ENCODE data around the gene GP1BA. TPM values are rescaled to one million over a fixed set of nuclear protein-coding genes. Genes with fewer than 3 reads are reported as not detected.
A peak's percentile ranks its signal among the peaks of the same experiment; 100 is the strongest.

GP1BA gene
- total RNA-seq, 1 experiment from 2014 or later: not detected

DNA sequence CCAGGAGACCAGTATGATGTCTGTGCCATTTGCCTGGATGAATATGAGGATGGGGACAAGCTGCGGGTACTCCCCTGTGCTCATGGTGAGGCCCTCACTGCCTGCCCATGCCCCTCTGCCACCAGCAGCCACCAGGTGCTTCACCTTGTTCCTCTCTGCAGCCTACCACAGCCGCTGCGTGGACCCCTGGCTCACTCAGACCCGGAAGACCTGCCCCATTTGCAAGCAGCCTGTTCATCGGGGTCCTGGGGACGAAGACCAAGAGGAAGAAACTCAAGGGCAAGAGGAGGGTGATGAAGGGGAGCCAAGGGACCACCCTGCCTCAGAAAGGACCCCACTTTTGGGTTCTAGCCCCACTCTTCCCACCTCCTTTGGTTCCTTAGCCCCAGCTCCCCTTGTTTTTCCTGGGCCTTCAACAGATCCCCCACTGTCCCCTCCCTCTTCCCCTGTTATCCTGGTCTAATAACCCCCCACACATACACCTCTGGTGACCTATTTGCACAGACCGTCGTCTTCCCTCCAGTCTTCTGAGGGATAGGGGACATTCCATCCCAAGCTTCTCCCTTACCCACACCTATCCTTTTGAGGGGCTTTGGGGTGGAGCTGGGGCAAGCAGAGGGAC lies 12.6 kb downstream of the GP1BA start:
- Histone ChIP-seq H3K4me1 (replicated peaks; ENCODE audit: insufficient read depth) (peaks cover 32% of the 10 kb centered on the region), H2AFZ (no peak overlapping the region), H3F3A (ENCODE audit: insufficient read depth, low read depth) (peaks cover 88% of the 10 kb centered on the region), H3K9me3 (ENCODE audit: insufficient read depth, low read depth) (no peaks in the 10 kb centered on the region), H4K20me1 (ENCODE audit: insufficient read depth) (peaks cover 39% of the 10 kb centered on the region), H3K4me2 (peak overlapping the region; percentile 84; the same call in 1 of the 2 replicates), H3K27me3 (ENCODE audit: insufficient read depth, low read depth) (no peaks in the 10 kb centered on the region), H3K4me3 (no peak overlapping the region), H3K27ac (peak overlapping the region; percentile 99), H3K36me3 (ENCODE audit: low read depth) (peaks cover 34% of the 10 kb centered on the region), H3K79me2 (ENCODE audit: low read depth) (peaks cover 78% of the 10 kb centered on the region), H3K9me2 (ENCODE audit: insufficient read depth) (no peaks in the 10 kb centered on the region)
- DNase-seq: no peak
- POLR2A ChIA-PET (ENCODE audit: unreplicated experiment): interaction anchor here (0.5 to 1.6 kb wide), 4 partner anchors 9 to 82 kb away, joined by 3 to 8 read pairs (median 5); partner anchors contain the start of gene SPAG7
- intact Hi-C loops (cut with micrococcal nuclease; ENCODE audit: unreplicated experiment): loop anchor here (1.0 to 10.0 kb wide), 2 partner anchors 23 to 110 kb away; partner anchors contain the start of genes MINK1 and SPAG7
- no TSS peak for BruUV-seq (replicated peaks)
- CTCF ChIA-PET: interaction anchor here (0.7 kb wide), 1 partner anchor 613 kb away, joined by 3 read pairs; no protein-coding TSS in a partner anchor
- TF ChIP-seq CTCF (conservative IDR thresholded peaks at IDR 0.05) (no peak), EZH2 (IDR thresholded peaks at IDR 0.05; ENCODE audit: low read depth) (no peak)

GRCh38 chr17:4945176-4945943 lies 13.3 kb downstream of the GP1BA start:
- H3K9me2 ChIP-seq (ENCODE audit: insufficient read depth): no peaks in the 10 kb centered on the region
- H3K4me1 ChIP-seq (replicated peaks; ENCODE audit: insufficient read depth): peaks cover 33% of the 10 kb centered on the region
- peaks cover 91% of the 10 kb centered on the region for H3F3A ChIP-seq (ENCODE audit: insufficient read depth, low read depth)
- H3K79me2 ChIP-seq (ENCODE audit: low read depth): peaks cover 78% of the 10 kb centered on the region
- H3K4me2 ChIP-seq: peak overlapping the region; percentile 84
- peak overlapping the region; percentile 99; the same call in 1 of the 2 replicates for H3K4me3 ChIP-seq
- ChIA-PET CTCF (interaction anchor here (0.7 kb wide), 2 partner anchors 305 to 613 kb away, joined by 3 read pairs; no protein-coding TSS in a partner anchor), POLR2A (ENCODE audit: unreplicated experiment) (interaction anchor here (0.5 to 1.6 kb wide), 4 partner anchors 8 to 82 kb away, joined by 3 to 8 read pairs (median 5); partner anchors contain the start of gene SPAG7)
- H3K9me3 ChIP-seq (ENCODE audit: insufficient read depth, low read depth): no peaks in the 10 kb centered on the region
- TF ChIP-seq EZH2 (IDR thresholded peaks at IDR 0.05; ENCODE audit: low read depth) (no peak), CTCF (conservative IDR thresholded peaks at IDR 0.05) (no peak)
- no TSS peak for BruUV-seq (replicated peaks)
- DNase-seq: peak; percentile 90 to 93
- intact Hi-C loops (cut with micrococcal nuclease; ENCODE audit: unreplicated experiment): loop anchor here (1.0 to 10.0 kb wide), 2 partner anchors 22 to 111 kb away; partner anchors contain the start of genes MINK1 and SPAG7
- no peaks in the 10 kb centered on the region for H3K27me3 ChIP-seq (ENCODE audit: insufficient read depth, low read depth)
- peak overlapping the region; percentile 99 for H3K27ac ChIP-seq
- H3K36me3 ChIP-seq (ENCODE audit: low read depth): peaks cover 34% of the 10 kb centered on the region
- H2AFZ ChIP-seq: no peak overlapping the region
- peaks cover 39% of the 10 kb centered on the region for H4K20me1 ChIP-seq (ENCODE audit: insufficient read depth)

DNA sequence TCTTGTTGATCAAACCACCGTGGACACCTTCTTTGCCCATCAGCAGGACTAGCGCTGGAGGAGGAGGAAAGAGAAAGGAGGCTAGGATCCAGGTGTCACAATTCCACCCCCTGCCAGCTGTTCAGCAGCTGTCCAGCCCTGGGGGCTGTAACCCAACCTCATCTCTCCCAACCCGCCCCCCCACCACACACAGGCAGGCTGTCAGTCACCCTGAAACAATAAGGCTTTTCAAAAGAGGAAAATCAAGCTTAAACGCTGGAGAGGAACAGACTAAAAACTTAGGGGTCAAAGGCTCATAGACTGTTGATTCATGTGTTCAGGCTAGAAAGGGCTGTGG lies 13.8 kb downstream of the GP1BA start:
- peaks cover 39% of the 10 kb centered on the region for H4K20me1 ChIP-seq (ENCODE audit: insufficient read depth)

More for the DNA sequence above, 13.8 kb downstream of the GP1BA start:
- H2AFZ ChIP-seq: no peak overlapping the region
- intact Hi-C loops (cut with micrococcal nuclease; ENCODE audit: unreplicated experiment): loop anchor here (1.0 to 10.0 kb wide), 2 partner anchors 21 to 111 kb away; partner anchors contain the start of genes MINK1 and SPAG7
- H3K4me2 ChIP-seq: peak overlapping the region; percentile 84
- no peaks in the 10 kb centered on the region for H3K27me3 ChIP-seq (ENCODE audit: insufficient read depth, low read depth)
- H3K79me2 ChIP-seq (ENCODE audit: low read depth): peaks cover 78% of the 10 kb centered on the region
- peak overlapping the region; percentile 99 for H3K4me3 ChIP-seq
- H3K9me3 ChIP-seq (ENCODE audit: insufficient read depth, low read depth): no peaks in the 10 kb centered on the region
- DNase-seq: no peak
- peaks cover 39% of the 10 kb centered on the region for H3K4me1 ChIP-seq (replicated peaks; ENCODE audit: insufficient read depth)
- H3F3A ChIP-seq (ENCODE audit: insufficient read depth, low read depth): peaks cover 92% of the 10 kb centered on the region
- TF ChIP-seq CTCF (conservative IDR thresholded peaks at IDR 0.05) (no peak), EZH2 (IDR thresholded peaks at IDR 0.05; ENCODE audit: low read depth) (no peak)
- POLR2A ChIA-PET (ENCODE audit: unreplicated experiment): interaction anchor here (0.6 to 1.6 kb wide), 3 partner anchors 21 to 1138 kb away, joined by 4 to 7 read pairs (median 5); partner anchors contain the start of gene SPAG7
- CTCF ChIA-PET: interaction anchor here (0.6 kb wide), 1 partner anchor 86 kb away, joined by 8 read pairs; no protein-coding TSS in a partner anchor
- H3K9me2 ChIP-seq (ENCODE audit: insufficient read depth): no peaks in the 10 kb centered on the region
- peak overlapping the region; percentile 99 for H3K27ac ChIP-seq
- no TSS peak for BruUV-seq (replicated peaks)
- peaks cover 34% of the 10 kb centered on the region for H3K36me3 ChIP-seq (ENCODE audit: low read depth)
